NCI-H446 treated with DMSO at 0.1 percent for 48 hours (cell line): Measurements from ENCODE around the gene SERAC1.
A peak's percentile ranks its signal among the peaks of the same experiment; 100 is the strongest.
"Not testable (repeated sequence)": the region's sequence is repeated elsewhere in the genome, so short reads cannot be mapped to it uniquely, and the experiment has no call there.

Experiments
- DNase-seq: peaks from one replicate; lab custom pipeline; 2025; lab: John Stamatoyannopoulos, UW

The SERAC1 gene

DNA sequence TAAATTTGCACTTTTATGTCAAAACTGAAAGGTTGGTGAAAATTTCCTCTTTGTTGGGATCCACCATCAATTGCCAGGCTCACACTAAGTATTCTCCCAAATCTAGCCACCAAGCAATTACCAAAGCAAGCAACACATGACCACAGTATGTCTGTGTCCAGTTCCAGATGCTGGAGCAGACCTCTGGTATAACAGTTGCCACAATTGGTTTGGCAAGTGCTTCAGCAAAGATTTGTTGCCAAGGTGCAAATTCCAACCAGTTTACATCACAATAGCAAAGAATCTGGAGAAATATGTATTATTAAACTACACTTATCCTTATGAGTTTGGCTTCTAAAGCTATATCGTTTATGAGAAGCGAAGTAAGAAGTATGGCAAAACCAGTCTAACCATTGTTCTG lies 6.5 kb upstream of the SERAC1 start:
- DNase-seq, result peak; percentile 33

DNA sequence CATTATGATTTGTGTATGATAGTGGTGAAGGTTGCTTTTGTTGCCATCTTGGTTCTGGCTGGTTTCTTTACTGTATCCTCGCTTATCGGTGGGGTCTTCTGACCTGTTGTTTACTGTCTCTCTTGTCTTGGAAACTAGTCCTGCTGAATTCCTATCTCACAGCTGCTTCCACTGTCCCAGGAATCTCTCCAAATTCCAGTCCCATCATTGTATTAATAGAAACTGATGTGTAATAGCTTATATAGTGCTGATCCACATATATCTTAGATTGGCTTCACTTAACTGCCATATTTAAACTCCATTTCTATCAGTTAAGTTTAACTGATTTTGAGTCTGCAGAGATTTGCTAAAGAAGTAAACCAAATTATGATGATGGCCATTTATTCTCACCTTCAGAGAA lies 6.0 kb upstream of the SERAC1 start:
- no peak for DNase-seq

- DNase-seq, result no peak
These were observed 3.9 kb upstream of the SERAC1 start for GRCh38 chr6:158172001-158172400.

GRCh38 chr6:158170656-158171081 lies 2.6 kb upstream of the SERAC1 start:
- no peak for DNase-seq

- not testable (repeated sequence) for DNase-seq
These were observed 1.6 kb upstream of the SERAC1 start for GRCh38 chr6:158169634-158170033.

DNA sequence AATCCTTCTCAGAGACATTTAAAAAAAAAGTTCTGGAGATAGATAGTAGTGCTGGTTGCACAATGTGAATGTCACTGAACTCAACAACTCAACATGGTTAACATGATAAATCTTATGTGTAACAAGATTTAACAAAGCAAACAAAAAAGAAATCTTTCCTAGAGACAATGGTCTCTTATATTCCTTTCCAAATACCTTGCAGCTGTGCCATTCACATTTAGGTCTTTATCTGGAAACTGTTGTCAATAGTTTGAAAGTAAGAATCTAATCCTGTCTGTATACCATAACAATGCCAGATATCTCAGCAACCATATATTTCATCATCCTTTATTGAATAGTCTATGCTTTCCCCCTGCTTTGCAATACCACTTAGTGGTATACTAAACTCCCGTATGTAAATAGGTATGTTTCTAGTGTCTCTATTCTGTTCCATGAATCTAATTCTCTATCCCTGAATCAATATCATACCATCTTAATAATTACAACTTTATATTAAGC lies 2.1 kb downstream of the SERAC1 start:
- no peak for DNase-seq

GRCh38 chr6:158164579-158165170 lies 3.4 kb downstream of the SERAC1 start:
- no peak for DNase-seq

GRCh38 chr6:158161566-158162254 lies 6.4 kb downstream of the SERAC1 start:
- no peak for DNase-seq

GRCh38 chr6:158160932-158161539 lies 7.0 kb downstream of the SERAC1 start:
- DNase-seq, result no peak

- no peak for DNase-seq
These were observed 9.3 kb downstream of the SERAC1 start for GRCh38 chr6:158158748-158159147.

- no peak for DNase-seq
These were observed 9.9 kb downstream of the SERAC1 start for GRCh38 chr6:158158123-158158522.

- DNase-seq, result no peak
These were observed 10.8 kb downstream of the SERAC1 start for GRCh38 chr6:158157064-158157764.

DNA sequence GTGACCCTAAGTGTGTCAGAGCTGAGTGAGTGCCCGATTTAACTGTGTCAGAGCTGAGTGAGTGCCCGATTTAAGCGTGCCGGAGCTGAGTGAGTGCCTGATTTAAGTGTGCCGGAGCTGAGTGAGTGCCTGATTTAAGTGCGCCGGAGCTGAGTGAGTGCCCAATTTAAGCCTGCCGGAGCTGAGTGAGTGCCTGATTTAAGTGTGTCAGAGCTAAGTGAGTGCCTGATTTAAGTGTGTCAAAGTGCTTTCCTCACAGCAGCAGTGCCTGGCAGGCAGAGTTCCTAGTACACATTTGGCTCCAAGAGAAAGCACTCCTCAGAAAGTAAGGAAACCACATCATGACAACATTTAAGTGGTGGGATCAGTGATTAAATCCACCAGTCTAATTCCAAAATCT lies 13.2 kb downstream of the SERAC1 start:
- no peak for DNase-seq

DNA sequence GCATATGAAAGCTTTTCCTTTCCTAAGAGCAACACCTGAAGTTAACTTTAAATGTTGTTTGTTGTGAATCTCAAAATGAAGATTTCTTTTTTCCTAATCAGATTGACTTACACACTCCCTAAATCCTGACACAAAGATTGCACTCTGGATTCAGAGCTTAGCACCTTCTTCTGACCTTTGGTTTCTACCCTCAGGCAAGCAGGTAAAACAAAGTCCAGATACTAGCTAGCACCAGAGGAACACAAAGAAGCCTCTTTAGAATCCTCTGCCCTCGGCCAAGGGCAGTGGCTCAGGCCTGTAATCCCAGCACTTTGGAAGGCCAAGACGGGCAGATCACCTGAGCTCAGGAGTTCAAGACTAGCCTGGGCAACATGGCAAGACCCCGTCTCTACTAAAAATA lies 14.5 kb downstream of the SERAC1 start:
- DNase-seq, result no peak

GRCh38 chr6:158152659-158153058 lies 15.4 kb downstream of the SERAC1 start:
- DNase-seq, result no peak

DNA sequence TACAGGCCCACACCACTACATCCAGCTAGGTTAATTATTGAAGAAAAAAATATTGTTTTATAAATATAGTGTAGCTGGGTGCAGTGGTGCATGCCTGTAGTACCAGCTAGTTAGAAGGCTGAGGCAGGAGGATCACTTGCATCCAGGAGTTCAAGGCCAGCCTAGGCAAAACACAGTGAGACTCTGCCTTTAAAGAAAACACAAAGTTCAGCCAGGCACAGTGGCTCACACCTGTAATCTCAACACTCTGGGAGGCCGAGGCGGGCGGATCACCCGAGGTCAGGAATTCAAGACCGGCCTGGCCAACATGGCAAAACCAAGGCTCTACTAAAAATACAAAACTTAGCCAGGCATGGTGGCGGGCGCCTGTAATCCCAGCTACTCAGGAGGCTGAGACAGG lies 16.0 kb downstream of the SERAC1 start:
- DNase-seq, result not testable (repeated sequence)

DNA sequence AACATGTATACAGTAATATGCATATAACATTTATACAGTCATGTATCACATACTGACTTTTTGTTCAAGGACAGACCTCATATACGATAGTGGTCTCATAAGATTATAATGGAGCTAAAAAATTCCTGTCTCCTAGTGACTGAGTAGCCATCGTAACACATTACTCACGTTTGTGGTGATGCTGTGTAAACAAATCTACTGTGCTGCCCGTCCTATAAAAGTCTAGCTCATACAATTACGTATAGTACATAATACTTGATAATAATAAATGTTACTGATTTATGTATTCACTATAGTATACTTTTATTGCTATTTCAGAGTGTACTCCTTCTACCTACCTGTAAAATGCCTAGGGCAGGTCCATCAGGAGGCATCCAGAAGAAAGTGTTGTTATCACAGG lies 17.4 kb downstream of the SERAC1 start:
- DNase-seq, result no peak

DNA sequence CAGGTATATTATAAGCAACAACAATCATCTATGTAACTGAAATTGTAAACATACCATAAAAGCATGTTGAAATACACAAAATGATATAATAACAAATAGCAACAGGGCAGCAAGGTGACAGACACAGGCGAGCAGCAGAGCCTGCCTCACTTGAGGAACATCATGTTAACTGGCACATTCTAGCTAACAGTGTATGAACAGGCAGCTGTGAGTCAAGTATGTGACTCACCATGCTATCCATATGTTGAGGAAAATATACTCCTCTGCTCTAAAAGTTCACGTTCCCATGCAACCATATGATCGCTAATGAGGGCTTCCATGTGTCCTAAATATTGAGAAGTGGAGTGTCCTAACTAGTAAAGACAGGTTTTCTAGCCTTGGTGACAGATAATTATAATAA lies 18.4 kb downstream of the SERAC1 start:
- DNase-seq, result peak; percentile 65

DNA sequence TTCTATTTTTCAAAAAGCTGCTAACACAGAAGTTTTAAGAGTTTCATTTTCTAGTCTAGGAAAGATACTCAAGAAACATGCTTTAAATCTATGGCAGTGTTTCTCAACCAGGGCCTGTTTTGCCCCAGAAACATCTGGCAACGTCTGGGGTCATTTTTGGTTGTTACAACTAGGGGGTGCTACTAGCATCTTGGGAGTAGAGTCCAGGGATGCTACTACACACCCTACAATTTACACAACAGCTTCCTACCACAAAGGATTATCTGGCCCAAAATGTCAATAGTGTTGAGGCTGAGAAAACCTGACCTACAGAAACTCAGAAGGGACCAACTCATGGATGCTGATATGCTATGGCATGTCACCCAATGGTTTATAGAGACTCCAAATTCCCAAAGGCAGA lies 24.4 kb downstream of the SERAC1 start:
- no peak for DNase-seq

- DNase-seq, result no peak
These were observed 25.3 kb downstream of the SERAC1 start for GRCh38 chr6:158142789-158143188.

DNA sequence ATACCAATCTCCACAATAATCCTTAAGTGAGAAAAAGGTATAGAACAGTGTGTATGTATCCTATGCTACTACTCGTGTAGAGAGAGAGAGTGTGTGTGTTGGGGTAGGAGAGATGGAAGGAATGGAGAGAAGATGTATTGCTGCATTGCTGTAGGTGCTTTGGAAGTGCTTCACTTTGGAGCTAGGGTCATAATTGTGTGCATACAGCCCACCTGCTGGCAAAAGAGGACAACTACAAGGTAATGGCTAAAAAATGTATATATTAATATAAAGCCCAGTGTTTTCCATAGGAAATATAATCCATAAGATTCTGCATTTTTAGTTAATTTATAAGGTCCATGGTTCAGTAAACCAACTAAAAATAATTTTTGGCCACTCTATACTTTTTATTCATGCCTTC lies 36.1 kb downstream of the SERAC1 start:
- no peak for DNase-seq

DNA sequence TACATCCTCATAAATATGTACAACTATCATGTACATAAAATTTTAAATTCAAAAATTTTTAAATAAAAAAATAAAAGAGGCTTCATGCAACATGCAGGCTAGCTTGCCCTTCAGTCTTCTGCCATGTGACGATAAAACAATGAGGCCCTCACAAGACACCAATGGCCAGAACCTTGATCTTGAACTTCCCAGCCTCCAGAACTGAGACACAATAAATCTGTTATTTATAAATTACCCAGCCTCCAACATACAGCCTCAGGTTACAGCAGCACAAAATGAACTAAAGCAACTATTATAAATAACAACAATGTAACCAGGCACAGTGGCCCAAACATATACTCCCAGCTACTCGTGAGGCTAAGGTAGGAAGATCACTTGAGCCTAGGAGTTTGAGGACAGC lies 42.8 kb downstream of the SERAC1 start:
- no peak for DNase-seq

DNA sequence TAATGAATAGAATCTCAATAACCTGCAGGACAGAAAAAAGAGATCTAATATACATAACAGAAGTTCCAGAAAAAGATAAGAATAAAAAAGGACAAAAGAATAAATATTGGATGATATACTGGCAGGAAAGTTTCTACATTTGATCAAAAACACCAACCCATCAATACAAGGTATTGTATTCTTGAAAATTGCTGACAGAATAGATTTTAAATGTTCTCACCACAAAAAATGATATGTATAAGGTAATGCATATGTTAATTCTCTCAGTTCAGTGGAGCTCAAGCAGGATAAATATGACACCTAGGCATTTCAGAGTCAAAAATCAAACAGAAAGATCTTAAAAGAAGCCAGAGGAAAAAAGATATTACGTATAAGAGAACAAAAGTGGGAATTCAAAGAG lies 43.8 kb downstream of the SERAC1 start:
- DNase-seq, result no peak
